Neutrophil (primary cell): ENCODE measurements around the gene NCOA3.

Experiments
- H3K27ac ChIP-seq: fragments of 200-600 bp; sonication (generic); 2 replicates; pipeline ENCODE4 v1.5.1; 2016; ENCODE audit warnings: mild to moderate bottlenecking, moderate library complexity
- H3K27me3 ChIP-seq: fragments of 200-600 bp; sonication (generic); 2 replicates; pipeline ENCODE4 v1.6.0; 2016; ENCODE audit warnings: mild to moderate bottlenecking
- H3K36me3 ChIP-seq: fragments of 200-600 bp; sonication (generic); 2 replicates; pipeline ENCODE4 v1.5.1; 2017
- H3K4me1 ChIP-seq, 2 experiments: fragments of 200-600 bp in 1 of 2; sonication (generic) in 1 of 2; 1 replicate in 1 of 2; 2 replicates in 1 of 2; pipeline versions ENCODE4 v1.5.1 to v1.6.1; 2013 to 2016; ENCODE audit warnings: low read depth in 1 of 2, low read length in 1 of 2, mild to moderate bottlenecking in 1 of 2, moderate library complexity in 1 of 2; ENCODE audit not compliant: control insufficient read depth in 1 of 2, insufficient read depth in 1 of 2
- H3K4me3 ChIP-seq, 2 experiments: fragments of 200-600 bp in 1 of 2; sonication (generic) in 1 of 2; 1 replicate in 1 of 2; 2 replicates in 1 of 2; pipeline ENCODE4 v1.5.1; 2013 to 2016; ENCODE audit warnings: low read depth in 1 of 2, low read length in 1 of 2, mild to moderate bottlenecking in 1 of 2, moderate library complexity in 1 of 2
- H3K9me3 ChIP-seq: fragments of 200-600 bp; sonication (generic); 2 replicates; pipeline ENCODE4 v1.5.1; 2016
- CTCF ChIP-seq: fragments of 200-600 bp; sonication (generic); IDR thresholded peaks from 2 replicates; pipeline ENCODE4 v1.5.1; 2016; ENCODE audit warnings: antibody characterized with exemption

NCOA3 gene

GRCh38 chr20:47700327-47700726 is 198.6 kb downstream of the NCOA3 start:
- Histone ChIP-seq H3K27me3 (no peaks in the 10 kb centered on the region), H3K4me1 (no peaks in the 10 kb centered on the region), H3K9me3 (no peaks in the 10 kb centered on the region), H3K4me3 (no peak overlapping the region), H3K36me3 (peaks cover 48% of the 10 kb centered on the region), H3K27ac (no peak overlapping the region)
- no peak for TF ChIP-seq CTCF

- Histone ChIP-seq H3K36me3 (peaks cover 45% of the 10 kb centered on the region), H3K9me3 (no peaks in the 10 kb centered on the region), H3K4me1 (no peaks in the 10 kb centered on the region), H3K27me3 (no peaks in the 10 kb centered on the region), H3K27ac (no peak overlapping the region), H3K4me3 (no peak overlapping the region)
- no peak for TF ChIP-seq CTCF
Observed at GRCh38 chr20:47701612-47702011, 199.9 kb downstream of the NCOA3 start.

DNA sequence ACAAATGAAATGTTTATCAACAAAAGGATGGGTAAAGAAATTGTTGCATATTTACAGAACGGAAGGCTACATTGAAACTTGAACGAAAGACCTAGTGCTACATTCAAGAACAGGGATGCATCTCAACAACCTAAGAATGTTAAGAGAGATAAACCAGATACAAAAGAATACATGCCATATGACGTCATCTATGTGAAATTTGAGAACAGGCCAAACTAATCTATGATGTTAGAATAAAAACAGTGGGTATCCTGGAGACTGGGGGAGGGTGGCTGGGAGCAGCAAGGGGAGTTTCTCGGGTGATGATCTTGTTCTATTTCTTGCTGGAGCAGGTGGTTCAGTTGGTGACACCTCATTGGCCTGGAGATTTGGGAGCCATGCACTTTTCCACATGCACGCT is 202.1 kb downstream of the NCOA3 start:
- Histone ChIP-seq H3K36me3 (peaks cover 34% of the 10 kb centered on the region), H3K4me3 (no peak overlapping the region), H3K27me3 (no peaks in the 10 kb centered on the region), H3K27ac (no peak overlapping the region), H3K4me1 (no peaks in the 10 kb centered on the region), H3K9me3 (no peaks in the 10 kb centered on the region)
- no peak for TF ChIP-seq CTCF

DNA sequence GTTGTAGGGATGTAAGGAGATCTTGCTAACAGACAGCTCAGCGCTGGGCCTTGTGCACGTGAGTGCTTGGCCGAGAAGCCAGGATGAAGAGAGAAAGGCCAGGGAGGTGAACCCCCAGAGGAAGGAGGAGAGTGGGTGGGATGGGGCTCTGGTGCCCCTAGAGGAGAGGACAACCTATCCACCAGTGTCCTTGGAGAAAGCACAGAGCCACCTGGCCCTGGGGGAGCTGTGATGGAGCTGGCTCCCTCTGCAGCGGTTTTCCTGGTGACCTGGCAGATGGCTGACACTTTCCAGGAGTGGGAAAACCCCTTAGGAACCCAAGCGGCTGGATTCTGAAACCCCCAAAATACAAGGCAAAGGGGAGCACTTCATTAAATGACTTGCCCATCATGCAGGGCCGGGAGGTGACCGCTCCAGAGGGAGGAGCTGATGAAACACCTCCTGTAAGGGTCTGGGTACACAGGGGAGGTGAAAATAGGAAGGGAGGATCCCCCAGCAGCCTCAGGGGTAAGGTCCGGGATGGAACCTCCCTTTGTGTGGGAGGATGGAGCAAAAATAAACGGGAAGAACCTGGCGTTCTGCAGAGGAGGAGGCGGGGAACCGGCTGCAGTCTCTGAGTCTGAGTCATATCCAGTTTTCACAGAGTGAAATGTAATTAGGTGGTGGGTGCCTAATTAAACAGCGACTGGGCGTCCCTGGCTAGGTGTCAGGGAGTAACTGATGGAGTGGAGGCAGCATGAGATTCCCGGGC is 203.2 kb downstream of the NCOA3 start:
- H3K27ac ChIP-seq = no peak overlapping the region
- TF ChIP-seq CTCF = no peak
- no peak overlapping the region for H3K4me3 ChIP-seq
- no peaks in the 10 kb centered on the region for H3K4me1 ChIP-seq
- peaks cover 23% of the 10 kb centered on the region for H3K36me3 ChIP-seq
- H3K27me3 ChIP-seq = no peaks in the 10 kb centered on the region
- H3K9me3 ChIP-seq = no peaks in the 10 kb centered on the region

GRCh38 chr20:47705497-47705856 is 203.8 kb downstream of the NCOA3 start:
- peaks cover under 1% of the 10 kb centered on the region for H3K27me3 ChIP-seq
- H3K36me3 ChIP-seq = peaks cover 20% of the 10 kb centered on the region
- no peak for TF ChIP-seq CTCF
- H3K4me3 ChIP-seq = no peak overlapping the region
- no peak overlapping the region for H3K27ac ChIP-seq
- no peaks in the 10 kb centered on the region for H3K9me3 ChIP-seq
- peaks cover 0 to 1% of the 10 kb centered on the region in 2 experiments for H3K4me1 ChIP-seq
